Measurements from ENCODE around the gene FZD4.

- TF ChIP-seq GATA2 (IDR thresholded peaks at IDR 0.05; ENCODE audit: low read depth, low read length) (no peak), GATA3 (IDR thresholded peaks at IDR 0.05; ENCODE audit: low read depth, low read length) (no peak)
Observed at GRCh38 chr11:86912238-86912637, 43.0 kb downstream of the FZD4 start.
